SIG-M5 (cell line): Measurements from ENCODE around the gene ACBD6.
"Not testable (repeated sequence)": the region's sequence is repeated elsewhere in the genome, so short reads cannot be mapped to it uniquely, and the experiment has no call there.

ENCODE experiments used
- DNase-seq: peaks from one replicate; lab custom pipeline; 2025; lab: John Stamatoyannopoulos, UW

ACBD6 gene

DNA sequence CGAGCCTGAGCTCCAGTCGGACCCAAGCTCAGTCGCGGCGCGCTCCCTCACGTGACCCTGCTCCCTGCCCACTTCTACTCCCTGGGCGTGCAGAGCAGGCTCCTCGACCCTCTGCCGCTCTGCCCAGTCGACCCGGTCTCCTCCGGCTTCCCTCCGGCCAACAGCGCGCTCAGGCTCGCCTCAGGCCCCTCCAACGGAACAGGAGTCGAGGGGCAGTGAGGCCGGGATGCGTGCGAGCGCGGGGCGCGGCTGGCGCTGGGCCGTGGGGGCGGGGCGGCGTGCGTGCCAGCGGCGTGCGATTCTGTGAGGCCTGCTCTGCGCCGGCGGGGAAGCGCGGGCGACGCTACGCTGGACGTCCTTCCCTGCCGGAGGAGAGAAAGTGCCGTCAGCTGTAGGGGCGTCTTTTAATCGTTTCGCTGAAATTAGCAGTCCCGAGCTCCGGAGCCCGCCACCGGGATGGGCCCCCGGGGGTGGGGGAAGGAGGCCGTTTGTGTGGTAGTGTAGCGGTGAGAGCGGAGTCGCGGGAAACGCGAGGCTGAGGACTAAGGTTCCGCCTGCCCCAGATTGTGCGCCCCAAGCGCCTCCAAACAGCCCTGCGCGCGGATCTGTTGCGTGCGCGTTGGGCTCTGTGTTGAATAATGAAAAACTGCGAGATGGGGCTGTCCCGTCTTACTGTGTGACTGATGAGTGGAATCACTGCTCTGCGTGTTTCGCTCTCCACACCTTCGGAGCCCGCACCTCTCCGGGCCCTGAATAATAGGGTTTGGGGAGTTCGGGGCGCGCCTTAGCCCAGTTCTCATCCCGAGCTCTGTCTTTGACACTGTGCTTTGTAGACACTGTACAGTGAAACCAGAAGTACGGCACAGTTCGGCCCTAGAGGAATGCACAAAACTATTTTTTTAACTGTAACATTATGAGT lies at the start of gene ACBD6:
TSS of gene ACBD6 (minus strand) at position 217 of the 919 bp plus-strand sequence. CDS start 311 bp downstream, outside the sequence.
- peak; percentile 68 for DNase-seq

GRCh38 chr1:180551997-180552396 lies 49.6 kb upstream of the ACBD6 start:
- no peak for DNase-seq

DNA sequence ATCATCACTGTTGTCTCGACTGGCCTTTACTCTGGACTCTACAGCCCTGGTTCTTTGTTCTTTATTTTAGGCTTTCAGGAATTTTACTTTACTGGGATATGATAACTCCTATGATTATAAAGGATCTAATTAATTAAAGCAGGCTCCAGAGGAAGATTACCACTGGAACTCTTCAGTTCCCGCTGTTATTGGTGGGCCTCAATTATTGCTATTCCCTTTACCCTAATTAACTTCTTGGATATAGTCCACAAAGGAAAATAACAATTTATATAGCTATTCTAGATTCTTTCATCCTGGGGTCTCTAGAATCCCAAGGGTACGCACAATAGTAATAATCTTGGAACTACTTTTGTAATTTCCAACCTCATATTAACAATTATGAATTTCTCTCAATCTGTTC lies 47.9 kb upstream of the ACBD6 start:
- DNase-seq, result no peak

DNA sequence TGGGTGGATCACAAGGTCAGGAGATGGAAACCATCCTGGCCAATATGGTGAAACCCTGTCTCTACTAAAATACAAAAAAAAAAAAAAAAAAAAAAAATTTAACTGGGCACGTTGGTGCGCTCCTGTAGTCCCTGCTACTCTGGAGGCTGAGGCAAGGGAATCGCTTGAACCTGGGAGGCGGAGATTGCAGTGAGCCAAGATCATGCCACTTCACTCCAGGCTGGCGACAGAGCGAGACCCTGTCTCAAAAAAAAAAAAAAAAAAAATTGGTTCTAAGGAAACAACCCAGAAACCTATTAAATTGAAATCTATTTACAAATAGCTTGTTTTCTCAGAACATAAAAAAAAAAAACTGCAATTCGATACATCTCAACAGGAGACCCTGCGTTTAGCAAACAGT lies 47.4 kb upstream of the ACBD6 start:
- DNase-seq, result not testable (repeated sequence)

GRCh38 chr1:180548686-180549317 lies 46.4 kb upstream of the ACBD6 start:
- DNase-seq, result no peak

- DNase-seq, result no peak
These were observed 43.6 kb upstream of the ACBD6 start for GRCh38 chr1:180545991-180546390.

GRCh38 chr1:180544050-180544449 lies 41.7 kb upstream of the ACBD6 start:
- no peak for DNase-seq

DNA sequence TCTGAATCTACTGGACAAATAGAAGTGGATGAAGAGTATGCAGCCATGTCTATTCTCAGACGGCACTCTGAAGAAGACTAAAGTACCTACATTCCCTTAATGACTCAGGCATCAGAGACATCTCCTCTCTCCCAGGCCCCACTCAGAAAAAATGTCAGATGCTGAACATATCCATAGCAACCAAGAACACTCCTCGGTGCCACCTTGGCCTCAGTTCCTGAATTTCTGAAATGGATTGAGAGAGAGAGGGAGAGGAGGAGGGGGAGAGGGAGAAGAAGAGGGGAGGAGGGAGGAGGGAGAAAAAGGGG lies 40.4 kb upstream of the ACBD6 start:
- no peak for DNase-seq

GRCh38 chr1:180542113-180542837 lies 39.9 kb upstream of the ACBD6 start:
- DNase-seq, result no peak

DNA sequence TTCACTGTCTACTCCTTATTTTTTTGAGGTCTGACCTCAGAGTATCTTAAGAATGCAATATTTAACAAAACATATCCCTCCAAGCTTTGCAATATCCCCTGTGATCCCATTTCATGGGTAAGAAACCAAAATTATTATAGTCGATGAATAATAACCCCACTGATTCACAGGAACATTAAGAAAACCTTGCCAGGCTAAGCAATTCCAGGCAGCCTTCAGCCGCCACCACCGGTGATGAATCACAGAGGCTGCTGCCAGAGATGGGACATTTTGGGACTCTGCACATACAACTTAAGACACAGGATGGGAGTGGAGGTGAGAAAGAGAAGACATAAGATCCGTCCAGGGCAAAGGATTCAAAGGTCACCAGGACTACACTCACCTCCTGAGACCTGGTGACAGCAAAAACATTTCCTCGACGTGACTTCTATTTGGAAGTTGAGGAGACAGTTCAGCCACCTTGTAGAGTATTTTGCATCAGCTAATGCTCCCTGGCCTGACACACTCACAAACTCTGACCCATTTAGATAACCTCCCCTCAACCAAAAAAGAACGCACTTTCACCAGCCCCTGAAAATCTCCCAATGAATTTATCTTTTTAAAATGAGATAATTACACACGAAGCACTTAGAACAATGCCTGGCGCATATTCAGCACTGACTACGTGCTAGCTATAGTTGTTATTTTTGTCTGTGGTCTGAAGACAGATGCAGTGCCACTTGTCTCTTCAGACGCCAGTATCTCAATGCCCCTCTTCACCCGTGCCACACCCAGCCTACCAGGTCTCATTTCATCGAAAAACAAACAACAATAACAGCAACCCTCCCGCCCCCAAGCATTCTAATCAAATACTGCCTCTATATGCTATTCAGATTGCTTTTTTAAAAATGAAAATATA lies 38.6 kb upstream of the ACBD6 start:
- no peak for DNase-seq

- DNase-seq, result no peak
These were observed 36.8 kb upstream of the ACBD6 start for GRCh38 chr1:180539136-180539535.

DNA sequence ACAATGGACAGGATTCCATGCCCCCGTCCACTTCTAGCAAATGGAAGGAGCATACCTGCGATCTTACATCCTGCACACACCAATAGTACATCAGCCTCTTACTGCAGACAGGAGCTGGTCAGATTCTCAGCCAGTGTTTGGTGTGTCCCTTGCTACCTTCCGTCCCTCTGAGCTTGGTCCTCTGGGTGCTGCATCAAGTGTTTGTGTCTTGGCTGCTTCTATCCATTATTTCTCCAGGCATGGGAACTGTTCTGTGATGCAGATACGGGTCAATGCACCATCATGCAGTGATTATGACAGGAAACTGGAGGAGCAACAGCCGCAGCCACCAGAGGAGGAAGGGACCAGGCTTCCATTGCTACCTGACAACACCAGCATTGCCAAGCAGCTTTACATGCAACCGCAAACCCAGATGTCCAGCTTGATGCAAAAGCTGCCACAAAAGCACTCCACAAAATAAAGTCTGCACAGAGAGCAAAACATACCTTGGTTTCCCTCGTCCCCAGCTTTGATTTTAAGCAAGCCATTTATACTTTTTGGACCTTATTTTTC lies 34.5 kb upstream of the ACBD6 start:
- DNase-seq, result no peak

DNA sequence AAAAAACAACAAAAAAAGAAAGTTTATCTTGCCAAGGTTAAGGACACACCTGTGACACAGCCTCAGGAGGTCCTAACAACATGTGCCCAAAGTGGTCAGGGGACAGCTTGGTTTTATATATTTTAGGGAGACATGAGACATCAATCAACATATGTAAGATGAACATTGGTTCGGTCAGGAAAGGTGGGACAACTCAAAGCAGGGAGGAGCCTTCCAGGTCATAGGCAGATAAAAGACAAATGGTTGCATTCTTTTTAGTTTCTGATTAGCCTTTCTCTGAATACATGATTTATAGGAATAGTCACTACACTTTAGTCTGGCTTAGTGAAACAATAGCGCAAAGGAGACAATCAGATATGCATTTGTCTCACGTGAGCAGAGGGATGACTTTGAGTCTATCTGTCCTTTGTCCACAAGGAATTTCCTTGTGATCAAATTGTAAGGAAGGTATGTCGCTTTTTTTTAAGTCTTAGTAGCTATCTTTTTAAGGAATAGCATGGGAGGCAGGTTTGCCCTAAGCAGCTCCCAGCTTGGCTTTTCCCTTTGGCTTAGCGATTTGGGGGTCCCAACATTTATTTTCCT lies 33.1 kb upstream of the ACBD6 start:
- no peak for DNase-seq

- no peak for DNase-seq
These were observed 31.8 kb upstream of the ACBD6 start for GRCh38 chr1:180534214-180534613.

- DNase-seq, result no peak
These were observed 31.1 kb upstream of the ACBD6 start for GRCh38 chr1:180533266-180533987.

DNA sequence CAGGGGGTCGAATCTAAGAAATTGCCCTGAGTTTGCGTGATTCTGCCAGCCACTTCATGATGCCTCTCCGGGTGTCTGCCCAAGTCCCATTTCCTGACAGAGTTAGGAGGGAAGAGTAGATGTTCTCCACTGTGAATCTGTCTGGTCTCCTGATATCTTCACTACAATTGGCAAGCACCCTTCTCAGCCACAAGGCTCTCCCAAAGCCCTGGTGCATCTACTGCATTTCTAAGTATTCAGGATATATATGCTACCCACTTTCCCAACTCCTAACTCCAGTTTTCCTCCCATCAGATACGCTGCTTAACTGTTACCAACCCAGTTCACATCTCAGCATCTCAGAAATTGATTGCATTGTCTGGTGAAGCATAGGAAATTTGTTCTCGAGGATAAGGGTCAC lies 30.5 kb upstream of the ACBD6 start:
- DNase-seq, result no peak

- no peak for DNase-seq
These were observed 28.1 kb upstream of the ACBD6 start for GRCh38 chr1:180530501-180530900.

- no peak for DNase-seq
These were observed 26.6 kb upstream of the ACBD6 start for GRCh38 chr1:180528868-180529470.

DNA sequence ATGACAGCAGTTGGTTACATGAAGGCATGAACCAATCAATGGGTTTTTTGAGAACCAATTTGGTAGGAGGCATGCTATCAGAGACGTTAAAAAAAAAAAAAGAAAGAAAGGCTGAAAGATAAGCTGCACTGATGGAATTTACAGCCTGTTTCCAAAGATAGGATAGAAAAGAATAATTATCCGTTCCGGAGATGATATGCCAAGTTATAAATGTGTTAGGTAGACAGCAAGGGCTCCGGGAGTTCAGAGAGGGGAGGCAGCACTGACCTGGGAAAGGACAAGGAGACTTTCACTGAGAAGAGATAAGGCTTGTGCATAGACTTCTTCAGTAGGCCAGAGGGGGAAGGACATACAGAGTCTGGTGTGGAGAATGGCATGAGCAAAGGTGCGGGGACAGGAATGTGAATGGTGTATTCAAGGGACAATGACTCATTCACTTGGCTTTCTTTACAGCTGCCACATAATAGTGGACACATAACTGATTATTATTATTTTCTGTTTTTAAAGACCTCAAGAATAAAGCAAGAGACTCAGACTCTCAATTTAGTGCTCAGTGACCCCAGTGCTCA lies 24.8 kb upstream of the ACBD6 start:
- DNase-seq, result no peak

DNA sequence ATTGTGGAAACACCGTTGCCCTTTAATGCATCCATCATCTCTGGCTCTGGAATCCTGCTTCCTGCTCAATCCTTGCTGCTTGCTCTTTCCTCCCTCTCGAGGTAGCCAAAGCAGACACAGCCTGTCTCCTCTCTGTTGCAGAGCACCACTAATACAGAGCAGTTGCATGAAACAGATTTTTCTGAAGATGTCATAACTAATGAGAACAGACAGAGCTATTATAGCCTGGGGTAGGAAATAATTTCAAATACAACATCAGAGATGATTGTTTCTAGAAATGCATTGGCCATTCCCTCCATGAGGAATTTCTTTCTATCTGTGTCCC lies 23.3 kb upstream of the ACBD6 start:
- no peak for DNase-seq
